Cardiac fibroblast (primary cell): ENCODE results near the gene JMJD4.

Source experiments
- DNase-seq, 2 donors: peaks; one replicate each; pipeline versions ENCODE4 v3.0.0 to v3.0.0-alpha.2; 2010; ENCODE audit warnings: low read depth in 2 of 2
- H3K4me3 ChIP-seq, 2 donors: replicated peaks in 1 of 2; 1 replicate in 1 of 2; 2 replicates in 1 of 2; pipeline ENCODE4 v1.5.1; 2011; ENCODE audit warnings: low read depth in 2 of 2, low read length in 2 of 2, mild to moderate bottlenecking in 2 of 2, moderate library complexity in 1 of 2
- TF ChIP-seq, protein P1 (sequence below): IDR thresholded peaks from one replicate; pipeline ENCODE4 v1.5.1; 2011; ENCODE audit warnings: low read depth, mild to moderate bottlenecking, low read length, inconsistent platforms

Gene JMJD4

DNA sequence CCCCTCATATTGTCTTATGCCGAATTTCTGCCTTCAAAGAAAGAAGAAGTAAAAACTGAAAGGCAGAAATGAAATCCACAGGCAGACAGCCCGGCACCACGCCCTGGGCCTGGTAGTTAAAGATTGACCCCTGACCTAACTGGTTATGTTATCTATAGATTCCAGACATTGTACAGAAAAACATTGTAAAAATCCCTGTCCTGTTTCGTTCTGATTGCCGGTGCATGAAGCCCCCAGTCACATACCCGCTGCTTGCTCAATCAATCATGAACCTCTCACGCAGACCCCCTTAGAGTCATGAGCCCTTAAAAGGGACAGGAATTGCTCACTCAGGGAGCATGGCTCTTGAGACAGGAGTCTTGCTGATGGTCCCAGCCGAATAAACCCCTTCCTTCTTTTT is 49.3 kb downstream of the JMJD4 start:
- no peak for DNase-seq
- TF ChIP-seq, protein P1, sequence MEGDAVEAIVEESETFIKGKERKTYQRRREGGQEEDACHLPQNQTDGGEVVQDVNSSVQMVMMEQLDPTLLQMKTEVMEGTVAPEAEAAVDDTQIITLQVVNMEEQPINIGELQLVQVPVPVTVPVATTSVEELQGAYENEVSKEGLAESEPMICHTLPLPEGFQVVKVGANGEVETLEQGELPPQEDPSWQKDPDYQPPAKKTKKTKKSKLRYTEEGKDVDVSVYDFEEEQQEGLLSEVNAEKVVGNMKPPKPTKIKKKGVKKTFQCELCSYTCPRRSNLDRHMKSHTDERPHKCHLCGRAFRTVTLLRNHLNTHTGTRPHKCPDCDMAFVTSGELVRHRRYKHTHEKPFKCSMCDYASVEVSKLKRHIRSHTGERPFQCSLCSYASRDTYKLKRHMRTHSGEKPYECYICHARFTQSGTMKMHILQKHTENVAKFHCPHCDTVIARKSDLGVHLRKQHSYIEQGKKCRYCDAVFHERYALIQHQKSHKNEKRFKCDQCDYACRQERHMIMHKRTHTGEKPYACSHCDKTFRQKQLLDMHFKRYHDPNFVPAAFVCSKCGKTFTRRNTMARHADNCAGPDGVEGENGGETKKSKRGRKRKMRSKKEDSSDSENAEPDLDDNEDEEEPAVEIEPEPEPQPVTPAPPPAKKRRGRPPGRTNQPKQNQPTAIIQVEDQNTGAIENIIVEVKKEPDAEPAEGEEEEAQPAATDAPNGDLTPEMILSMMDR = no peak
- no peak overlapping the region for H3K4me3 ChIP-seq
